Measurements from ENCODE around the gene KRTAP4-8. TPM values are rescaled to one million over a fixed set of nuclear protein-coding genes. Genes with fewer than 3 reads are reported as not detected.

Gene KRTAP4-8
- total RNA-seq, 1 donor from 2014 or later: not detected

GRCh38 chr17:41048441-41048840 lies 49.5 kb downstream of the KRTAP4-8 start:
- no peak for TF ChIP-seq CTCF (IDR thresholded peaks at IDR 0.05; ENCODE audit: borderline replicate concordance)

More at GRCh38 chr17:41048441-41048840, 49.5 kb downstream of the KRTAP4-8 start:
- Histone ChIP-seq H3K4me1 (no peaks in the 10 kb centered on the region), H3K27ac (replicated peaks) (no peak overlapping the region), H3K4me3 (no peak overlapping the region), H3K36me3 (no peaks in the 10 kb centered on the region), H3K9me3 (replicated peaks) (peaks cover 7% of the 10 kb centered on the region), H3K27me3 (ENCODE audit: low read depth) (peaks cover 59% of the 10 kb centered on the region)
- intact Hi-C loops (cut with micrococcal nuclease): no loop called here
- DNase-seq: no peak

Other genes with a start within 250 kb of the KRTAP4-8 start
- gene KRT12, start 230.9 kb downstream of the KRTAP4-8 start, total RNA-seq: not detected
- not detected for gene KRT20, start 212.9 kb downstream of the KRTAP4-8 start, total RNA-seq
- gene KRT23, start 160.5 kb downstream of the KRTAP4-8 start, total RNA-seq: 0.33 TPM
- gene KRT39, start 131.2 kb downstream of the KRTAP4-8 start, total RNA-seq: not detected
- not detected for gene KRT40, start 113.8 kb downstream of the KRTAP4-8 start, total RNA-seq
- not detected for gene KRTAP3-3, start 104.0 kb downstream of the KRTAP4-8 start, total RNA-seq
- not detected for gene KRTAP3-2, start 98.2 kb downstream of the KRTAP4-8 start, total RNA-seq
- not detected for gene KRTAP3-1, start 89.0 kb downstream of the KRTAP4-8 start, total RNA-seq
- gene KRTAP1-5, start 70.9 kb downstream of the KRTAP4-8 start, total RNA-seq: not detected
- not detected for gene KRTAP1-4, start 67.9 kb downstream of the KRTAP4-8 start, total RNA-seq
- gene KRTAP1-3, start 63.3 kb downstream of the KRTAP4-8 start, total RNA-seq: not detected
- not detected for gene KRTAP1-1, start 56.7 kb downstream of the KRTAP4-8 start, total RNA-seq
- not detected for gene KRTAP2-1, start 50.8 kb downstream of the KRTAP4-8 start, total RNA-seq
- not detected for gene KRTAP2-2, start 42.9 kb downstream of the KRTAP4-8 start, total RNA-seq
- not detected for gene KRTAP2-3, start 38.0 kb downstream of the KRTAP4-8 start, total RNA-seq
- not detected for gene KRTAP2-4, start 32.3 kb downstream of the KRTAP4-8 start, total RNA-seq
- not detected for gene KRTAP4-7, start 14.0 kb downstream of the KRTAP4-8 start, total RNA-seq
- gene KRTAP4-16, start 4.1 kb upstream of the KRTAP4-8 start, total RNA-seq: not detected
- not detected for gene KRTAP4-9, start 7.2 kb upstream of the KRTAP4-8 start, total RNA-seq
- gene KRTAP4-11, start 20.2 kb upstream of the KRTAP4-8 start, total RNA-seq: not detected
- not detected for gene KRTAP4-12, start 26.0 kb upstream of the KRTAP4-8 start, total RNA-seq
- gene KRTAP4-6, start 42.4 kb upstream of the KRTAP4-8 start, total RNA-seq: not detected
- gene KRTAP4-5, start 51.7 kb upstream of the KRTAP4-8 start, total RNA-seq: not detected
- not detected for gene KRTAP4-4, start 62.6 kb upstream of the KRTAP4-8 start, total RNA-seq
- not detected for gene KRTAP4-3, start 70.1 kb upstream of the KRTAP4-8 start, total RNA-seq
- gene KRTAP4-2, start 80.1 kb upstream of the KRTAP4-8 start, total RNA-seq: not detected
- gene KRTAP4-1, start 86.8 kb upstream of the KRTAP4-8 start, total RNA-seq: not detected
- gene KRTAP9-1, start 91.7 kb upstream of the KRTAP4-8 start, total RNA-seq: not detected
- not detected for gene KRTAP9-2, start 128.5 kb upstream of the KRTAP4-8 start, total RNA-seq
- gene KRTAP9-3, start 134.3 kb upstream of the KRTAP4-8 start, total RNA-seq: not detected
- gene KRTAP9-8, start 139.9 kb upstream of the KRTAP4-8 start, total RNA-seq: not detected
- not detected for gene KRTAP9-4, start 151.5 kb upstream of the KRTAP4-8 start, total RNA-seq
- gene KRTAP9-9, start 157.2 kb upstream of the KRTAP4-8 start, total RNA-seq: not detected
- not detected for gene KRTAP9-6, start 167.2 kb upstream of the KRTAP4-8 start, total RNA-seq
- not detected for gene KRTAP9-7, start 177.6 kb upstream of the KRTAP4-8 start, total RNA-seq
- not detected for gene KRTAP29-1, start 204.7 kb upstream of the KRTAP4-8 start, total RNA-seq
- not detected for gene KRTAP16-1, start 211.2 kb upstream of the KRTAP4-8 start, total RNA-seq
- not detected for gene KRTAP17-1, start 217.6 kb upstream of the KRTAP4-8 start, total RNA-seq

Data from left ventricle myocardium inferior (tissue), 1 donor.